Measurements from ENCODE around the gene NFATC2IP. TPM values are rescaled to one million over a fixed set of nuclear protein-coding genes. Genes with fewer than 3 reads are reported as not detected.

NFATC2IP gene
- total and polyA plus RNA-seq, 2 of the 13 experiments (the other 11 are each of a cell fraction or from before 2014, with no cell fraction given): 32.1 to 48.5 TPM

- H3K27ac ChIP-seq (ENCODE audit: extremely low read length, insufficient read depth, low read length): no peak overlapping the region
- H3K79me2 ChIP-seq (ENCODE audit: insufficient read depth, low read length): peaks cover 17% of the 10 kb centered on the region
- POLR2A ChIA-PET: interaction anchor here (0.7 to 0.9 kb wide), 2 partner anchors 27 to 115 kb away, joined by 3 read pairs; partner anchors contain the start of gene NFATC2IP
- WGBS (ENCODE audit: low lambda C conversion rate): 78% methylated on average over 11 of the region's 11 CpGs
- peaks cover 19 to 34% of the 10 kb centered on the region in 2 experiments for H3K36me3 ChIP-seq (replicated peaks in 1 of 2; ENCODE audit: control insufficient read depth in 1 of 2, insufficient read depth in 2 of 2, low read length in 2 of 2)
- BruUV-seq (replicated peaks): no TSS peak
- TF ChIP-seq ZEB1 (IDR thresholded peaks at IDR 0.05; ENCODE audit: insufficient replicate concordance, low read depth): peak; percentile 92
- TF ChIP-seq ZNF773 (CRISPR knock-in tag; IDR thresholded peaks at IDR 0.05; ENCODE audit: borderline replicate concordance): no peak
- TF ChIP-seq ZNF350 (CRISPR knock-in tag; IDR thresholded peaks at IDR 0.05; ENCODE audit: borderline replicate concordance, low read depth): 0 out of 2 replicates have a peak, but pooled peaks have one; percentile 42
- peak; percentile 8; the same call in 1 of the 2 replicates for TF ChIP-seq ETV5 (CRISPR knock-in tag; IDR thresholded peaks at IDR 0.05; ENCODE audit: borderline replicate concordance)
- no peak for TF ChIP-seq HDAC6 (IDR thresholded peaks at IDR 0.05; ENCODE audit: low read depth, low read length)
- 0 out of 2 replicates have a peak, but pooled peaks have one; percentile 12 for TF ChIP-seq RAD21 (CRISPR knock-in tag; IDR thresholded peaks at IDR 0.05)
- TF ChIP-seq STAG1 (CRISPR knock-in tag; IDR thresholded peaks at IDR 0.05): peak; percentile 65
- TF ChIP-seq XRCC5 (optimal IDR thresholded peaks at IDR 0.05; ENCODE audit: low read length): peak; percentile 28
- TF ChIP-seq TGIF2 (CRISPR knock-in tag; IDR thresholded peaks at IDR 0.05): peak; percentile 16; the same call in 1 of the 2 replicates
- no peak for TF ChIP-seq SRF (IDR thresholded peaks at IDR 0.05; ENCODE audit: low read depth, low read length)
- peak; percentile 80 for TF ChIP-seq CTCF (CRISPR knock-in tag; IDR thresholded peaks at IDR 0.05)
- 0 out of 4 replicates have a peak, but pooled peaks of 1 of the 2 experiments have one; percentile 20 for TF ChIP-seq HMGXB4 (CRISPR knock-in tag; IDR thresholded peaks at IDR 0.05; ENCODE audit: borderline replicate concordance in 1 of 2, low read depth in 1 of 2)
- no peaks in the 10 kb centered on the region; the same call in 1 of the 2 replicates for H4K20me1 ChIP-seq (ENCODE audit: insufficient read depth, low read length)
- H3K4me1 ChIP-seq (ENCODE audit: insufficient read depth, low read length): peaks cover 24% of the 10 kb centered on the region
- intact Hi-C loops (cut with micrococcal nuclease; ENCODE audit: unreplicated experiment) (no loop called here), in situ Hi-C loops (cut with HindIII; ENCODE audit: extremely low pct_ligation_motif_present, low pct_unique_long_range_greater_than_20kb) (no loop called here)
- no peaks in the 10 kb centered on the region; a peak in 1 of 5 replicates for H3K27me3 ChIP-seq (ENCODE audit: control insufficient read depth in 1 of 2, insufficient read depth in 2 of 2, low read length in 2 of 2)
- H3K9me3 ChIP-seq (ENCODE audit: low read length): no peaks in the 10 kb centered on the region
- peak; percentile 35 for DNase-seq (ENCODE audit: low spot score)
- no peak overlapping the region for H3K9ac ChIP-seq (ENCODE audit: insufficient read depth, low read depth, low read length)
- FAIRE-seq: peak; percentile 69
- H3K4me3 ChIP-seq (replicated peaks in 1 of 3; ENCODE audit: insufficient read depth in 1 of 3, low read depth in 2 of 3, low read length in 3 of 3): no peak overlapping the region
- no peak overlapping the region for H2AFZ ChIP-seq (ENCODE audit: low read length)
- H3K4me2 ChIP-seq (ENCODE audit: low read depth, low read length): no peak overlapping the region
- 0 out of 3 replicates have a peak, but pooled peaks have one; percentile 8 for ATAC-seq
- CTCF ChIA-PET (ENCODE audit: low intra/inter-chr PET ratio, low total read pairs): no interaction called here
These were observed 27.2 kb downstream of the NFATC2IP start for GRCh38 chr16:28977703-28978662.

All from HepG2 (cell line).